ENCODE measurements around the gene SEMA3D. TPM values are rescaled to one million over a fixed set of nuclear protein-coding genes. Genes with fewer than 3 reads are reported as not detected.

Gene SEMA3D
- total and polyA plus RNA-seq, 7 donors = 0.23 to 5.5 (median 2.5) TPM

- H3K4me3 ChIP-seq = no peak overlapping the region
- 76 to 96% methylated on average over 1 of the region's 1 CpG for WGBS, 2 donors
Measured at GRCh38 chr7:85079434-85079833, 107.4 kb downstream of the SEMA3D start.

GRCh38 chr7:85078181-85078580, 108.7 kb downstream of the SEMA3D start:
- Histone ChIP-seq H3K27ac (no peak overlapping the region), H3K36me3 (no peaks in the 10 kb centered on the region), H3K4me1 (peaks cover 0 to 6% (median 0%) of the 10 kb centered on the region in 4 donors), H3K9me3 (no peaks in the 10 kb centered on the region), H3K4me3 (no peak overlapping the region), H3K27me3 (no peaks in the 10 kb centered on the region)
- no peak for DNase-seq
- intact Hi-C loops (cut with DNase I) = no loop called here
- WGBS, 2 donors = 32 to 48% methylated on average over 3 of the region's 3 CpGs
- no peak for TF ChIP-seq CTCF (IDR thresholded peaks at IDR 0.05)
- no peak for TF ChIP-seq POLR2AphosphoS5 (IDR thresholded peaks at IDR 0.05)
- TF ChIP-seq EP300 (IDR thresholded peaks at IDR 0.05) = no peak
- TF ChIP-seq POLR2A (IDR thresholded peaks at IDR 0.05) = no peak

More at GRCh38 chr7:85079434-85079833, 107.4 kb downstream of the SEMA3D start:
- Histone ChIP-seq H3K9me3 (no peaks in the 10 kb centered on the region), H3K27ac (no peak overlapping the region), H3K36me3 (no peaks in the 10 kb centered on the region), H3K4me1 (peaks cover 0 to 6% (median 0%) of the 10 kb centered on the region in 4 donors), H3K27me3 (no peaks in the 10 kb centered on the region)
- no peak for DNase-seq
- intact Hi-C loops (cut with DNase I) = no loop called here
- TF ChIP-seq POLR2AphosphoS5 (IDR thresholded peaks at IDR 0.05) (no peak), EP300 (IDR thresholded peaks at IDR 0.05) (no peak), CTCF (IDR thresholded peaks at IDR 0.05) (no peak), POLR2A (IDR thresholded peaks at IDR 0.05) (no peak)

- no peak overlapping the region for H3K27ac ChIP-seq
Measured at GRCh38 chr7:85075864-85076263, 111.0 kb downstream of the SEMA3D start.

GRCh38 chr7:85074992-85075391, 111.9 kb downstream of the SEMA3D start:
- intact Hi-C loops (cut with DNase I) = no loop called here
- H3K27me3 ChIP-seq = no peaks in the 10 kb centered on the region
- H3K27ac ChIP-seq = no peak overlapping the region
- H3K4me1 ChIP-seq = no peaks in the 10 kb centered on the region
- no peak for DNase-seq
- H3K36me3 ChIP-seq = no peaks in the 10 kb centered on the region
- no peaks in the 10 kb centered on the region for H3K9me3 ChIP-seq
- H3K4me3 ChIP-seq = no peak overlapping the region
- no peak for TF ChIP-seq CTCF (IDR thresholded peaks at IDR 0.05)
- TF ChIP-seq POLR2AphosphoS5 (IDR thresholded peaks at IDR 0.05) = no peak
- no peak for TF ChIP-seq POLR2A (IDR thresholded peaks at IDR 0.05)
- TF ChIP-seq EP300 (IDR thresholded peaks at IDR 0.05) = no peak
- 76 to 92% methylated on average over 2 of the region's 2 CpGs for WGBS, 2 donors

More at GRCh38 chr7:85075864-85076263, 111.0 kb downstream of the SEMA3D start:
- no peak for TF ChIP-seq POLR2A (IDR thresholded peaks at IDR 0.05)
- TF ChIP-seq EP300 (IDR thresholded peaks at IDR 0.05) = no peak
- TF ChIP-seq CTCF (IDR thresholded peaks at IDR 0.05) = no peak
- H3K4me3 ChIP-seq = no peak overlapping the region
- no peaks in the 10 kb centered on the region for H3K9me3 ChIP-seq
- WGBS, 2 donors = 23 to 66% methylated on average over 2 of the region's 2 CpGs
- intact Hi-C loops (cut with DNase I) = no loop called here
- no peak for DNase-seq
- H3K36me3 ChIP-seq = no peaks in the 10 kb centered on the region
- no peaks in the 10 kb centered on the region for H3K4me1 ChIP-seq
- H3K27me3 ChIP-seq = no peaks in the 10 kb centered on the region

GRCh38 chr7:85074016-85074415, 112.8 kb downstream of the SEMA3D start:
- 23 to 61% methylated on average over 1 of the region's 1 CpG for WGBS, 2 donors
- H3K9me3 ChIP-seq = no peaks in the 10 kb centered on the region

More at GRCh38 chr7:85074016-85074415, 112.8 kb downstream of the SEMA3D start:
- H3K4me3 ChIP-seq = no peak overlapping the region
- no peak for DNase-seq
- H3K4me1 ChIP-seq = no peaks in the 10 kb centered on the region
- intact Hi-C loops (cut with DNase I) = no loop called here
- H3K27me3 ChIP-seq = no peaks in the 10 kb centered on the region
- no peak overlapping the region for H3K27ac ChIP-seq
- no peaks in the 10 kb centered on the region for H3K36me3 ChIP-seq
- TF ChIP-seq CTCF (IDR thresholded peaks at IDR 0.05) (no peak), POLR2A (IDR thresholded peaks at IDR 0.05) (no peak), POLR2AphosphoS5 (IDR thresholded peaks at IDR 0.05) (no peak), EP300 (IDR thresholded peaks at IDR 0.05) (no peak)

Data from sigmoid colon (tissue), 7 donors.